NB4 (cell line): ENCODE results near the gene CECR2.

Experiments used
- CTCF ChIP-seq: IDR thresholded peaks from one replicate; pipeline ENCODE4 v1.5.1; 2012; ENCODE audit warnings: low read depth, low read length
- MAX ChIP-seq: IDR thresholded peaks from 2 replicates; pipeline ENCODE4 v1.6.1; 2011; ENCODE audit warnings: low read depth, low read length
- MYC ChIP-seq: IDR thresholded peaks from 2 replicates; pipeline ENCODE4 v1.6.1; 2011; ENCODE audit warnings: low read depth, low read length
- POLR2A ChIP-seq: IDR thresholded peaks from 2 replicates; pipeline ENCODE4 v1.6.1; 2011; ENCODE audit warnings: mild to moderate bottlenecking; ENCODE audit not compliant: insufficient read length; ENCODE audit errors: extremely low read depth

GRCh38 chr22:17388235-17388634, 19.0 kb downstream of the CECR2 start:
- TF ChIP-seq CTCF (no peak), POLR2A (no peak), MAX (no peak), MYC (no peak)
